GM18907 (cell line): ENCODE data around the gene SRGAP3.

Source experiments
- ATAC-seq: cut with Tn5 transposase; IDR thresholded peaks from one replicate; pipeline ENCODE4 v1.9.1; 2021; ENCODE audit warnings: mild to moderate bottlenecking, moderate library complexity; ENCODE audit not compliant: unreplicated experiment

SRGAP3 gene

DNA sequence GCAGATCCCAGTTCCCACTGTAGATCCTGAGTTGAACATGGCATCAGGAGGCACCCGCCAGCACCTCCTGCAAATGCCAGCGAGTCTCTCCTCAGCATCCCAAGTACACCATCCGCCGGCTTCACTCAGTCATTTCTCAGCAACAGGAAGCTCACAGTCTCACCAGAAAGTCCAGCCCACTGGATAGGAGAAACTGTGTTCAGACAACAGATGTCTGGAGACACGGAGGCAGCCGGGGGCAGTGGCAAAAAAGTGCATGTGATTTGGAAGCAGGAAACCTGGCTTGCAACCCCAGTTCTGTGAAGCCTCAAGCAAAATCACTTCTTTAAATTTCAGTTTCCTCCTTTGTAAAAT, 68.7 kb downstream of the SRGAP3 start:
- ATAC-seq, result peak; percentile 18

DNA sequence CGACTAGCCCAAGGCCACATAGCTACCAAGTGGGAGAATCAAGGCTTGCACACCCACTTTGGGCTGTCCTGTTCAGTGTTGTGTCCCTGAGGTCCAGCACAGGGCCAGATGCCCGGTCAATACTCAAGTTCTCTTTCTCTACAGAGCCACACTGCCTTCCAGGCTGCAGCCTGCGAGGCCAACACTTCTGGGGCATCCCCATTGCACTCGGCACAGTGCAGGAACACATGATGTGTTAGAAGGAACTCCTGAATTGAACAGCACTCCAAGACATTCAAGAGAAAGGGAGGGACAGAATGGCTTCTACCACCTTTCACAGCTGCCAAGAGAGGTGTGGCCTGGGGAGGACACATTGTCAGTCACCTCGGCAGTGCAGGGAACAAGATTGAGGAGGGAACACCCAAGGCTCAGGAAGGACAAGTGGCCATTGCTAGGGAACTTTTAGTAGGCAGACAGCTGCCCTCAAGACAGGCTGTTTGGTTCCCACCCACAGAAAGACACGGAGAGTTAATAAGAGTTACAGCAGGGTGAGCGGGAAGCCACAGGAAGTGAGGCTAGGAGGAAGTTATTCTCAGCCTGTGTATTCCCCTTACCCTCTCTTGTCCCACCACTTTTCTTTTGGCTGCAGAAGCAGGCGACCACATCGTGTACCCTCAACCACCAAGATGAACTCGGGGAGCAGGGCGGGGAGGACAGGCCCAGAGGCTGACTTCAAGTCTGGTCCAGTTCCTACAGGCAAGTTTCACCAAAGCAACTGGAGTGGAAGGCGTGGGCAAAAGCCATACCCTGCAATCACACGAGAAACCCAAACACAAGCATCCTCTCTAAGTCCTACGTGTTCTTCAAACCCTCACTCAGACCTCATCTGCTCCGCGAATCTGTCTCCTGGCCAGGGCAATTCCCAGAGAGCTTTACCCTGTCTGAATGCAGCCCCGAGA, 69.4 kb downstream of the SRGAP3 start:
- ATAC-seq, result peak; percentile 77

DNA sequence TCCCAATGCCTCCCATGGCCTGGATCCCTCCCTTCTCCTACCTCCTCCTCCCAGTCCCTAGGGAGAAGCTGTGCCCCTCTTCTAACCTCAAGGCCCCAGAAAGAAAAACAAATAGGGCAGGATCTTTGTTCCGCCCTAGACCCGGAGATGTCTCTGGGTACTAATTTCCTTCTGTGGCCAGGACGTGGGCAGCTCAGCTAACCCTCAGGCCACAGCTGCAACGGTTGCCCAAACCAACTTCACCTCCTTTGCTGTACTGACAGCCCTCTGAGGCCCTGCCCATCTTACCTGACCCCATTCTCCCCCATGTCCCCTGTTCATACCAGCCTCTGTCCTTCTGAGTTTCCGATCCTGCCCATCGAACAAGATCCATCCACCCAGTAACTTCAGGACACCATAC, 70.7 kb downstream of the SRGAP3 start:
- no peak for ATAC-seq

DNA sequence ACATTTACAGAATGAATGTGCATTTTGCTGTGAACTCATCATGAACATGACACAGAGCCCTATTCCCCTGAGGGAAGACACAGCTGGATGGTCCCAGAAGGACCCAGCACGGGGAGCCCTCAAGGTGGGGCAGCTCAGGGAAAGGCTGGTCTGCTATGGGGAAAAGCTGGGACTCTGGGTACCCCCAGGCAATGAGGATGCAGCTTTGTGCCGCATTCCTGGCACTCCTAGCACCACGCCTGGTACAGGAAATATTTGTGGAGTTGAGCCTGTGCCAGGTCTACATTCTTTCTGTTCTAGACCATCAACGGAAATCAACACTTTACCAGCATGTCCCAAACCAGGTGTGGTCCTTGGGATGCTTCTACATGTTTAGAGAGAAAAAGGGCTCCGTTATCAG, 74.0 kb downstream of the SRGAP3 start:
- ATAC-seq, result no peak

DNA sequence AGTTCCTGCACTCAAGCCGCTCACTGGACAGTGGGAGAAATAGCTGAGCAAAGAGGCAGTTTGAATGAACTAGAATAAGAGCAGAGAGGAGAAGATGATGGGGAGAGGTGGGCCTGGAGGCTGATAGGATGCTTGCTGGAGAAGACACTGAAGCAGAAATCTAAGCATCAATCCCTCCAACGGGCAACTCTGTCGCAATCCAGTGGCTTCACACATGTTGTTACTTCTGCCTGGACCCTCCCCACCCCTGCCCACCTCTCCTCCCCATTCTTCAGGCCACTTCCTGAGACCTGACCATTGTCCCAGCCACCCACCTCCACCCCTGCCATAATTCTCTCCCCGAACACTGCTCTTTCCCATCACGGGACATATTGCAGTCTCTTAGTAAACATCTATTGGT, 76.0 kb downstream of the SRGAP3 start:
- no peak for ATAC-seq

DNA sequence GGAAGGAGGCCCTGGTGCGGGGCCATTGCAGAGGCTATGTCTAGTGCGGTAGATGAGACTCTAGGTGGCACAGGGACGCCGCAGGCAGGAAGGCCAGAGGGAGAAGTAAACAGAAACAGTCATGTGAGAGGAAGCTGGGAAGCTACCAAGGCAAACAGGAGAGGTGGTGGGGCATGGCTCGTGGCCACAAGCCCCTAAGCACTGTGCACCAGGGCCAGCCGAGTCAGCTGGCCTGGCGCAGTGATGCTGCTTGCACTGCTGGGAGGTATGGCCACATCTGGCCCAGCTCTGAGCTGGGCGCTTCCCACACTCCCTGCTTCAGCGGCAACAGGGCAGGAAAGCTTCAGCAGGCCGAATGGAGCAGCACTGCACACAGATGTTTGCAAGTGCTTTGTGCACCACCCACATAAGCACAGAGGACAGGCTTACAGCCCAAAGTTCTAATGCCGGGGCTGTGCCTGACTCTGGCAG, 76.6 kb downstream of the SRGAP3 start:
- no peak for ATAC-seq

DNA sequence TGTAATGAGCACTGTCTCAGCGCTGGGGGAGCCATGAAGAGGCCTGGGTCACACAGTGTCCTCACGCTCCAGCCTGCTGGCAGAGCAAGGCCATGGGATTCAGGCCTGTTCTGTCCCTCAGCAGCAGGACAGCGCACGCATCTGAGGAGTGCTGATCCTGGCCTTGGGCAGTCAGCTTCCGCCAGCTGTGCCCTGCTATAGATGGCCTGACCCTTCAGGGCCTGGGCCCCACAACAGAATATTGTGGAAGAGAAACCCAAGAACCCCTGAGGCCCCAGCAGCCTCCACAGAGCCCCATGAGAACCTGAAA, 78.6 kb downstream of the SRGAP3 start:
- ATAC-seq, result no peak

DNA sequence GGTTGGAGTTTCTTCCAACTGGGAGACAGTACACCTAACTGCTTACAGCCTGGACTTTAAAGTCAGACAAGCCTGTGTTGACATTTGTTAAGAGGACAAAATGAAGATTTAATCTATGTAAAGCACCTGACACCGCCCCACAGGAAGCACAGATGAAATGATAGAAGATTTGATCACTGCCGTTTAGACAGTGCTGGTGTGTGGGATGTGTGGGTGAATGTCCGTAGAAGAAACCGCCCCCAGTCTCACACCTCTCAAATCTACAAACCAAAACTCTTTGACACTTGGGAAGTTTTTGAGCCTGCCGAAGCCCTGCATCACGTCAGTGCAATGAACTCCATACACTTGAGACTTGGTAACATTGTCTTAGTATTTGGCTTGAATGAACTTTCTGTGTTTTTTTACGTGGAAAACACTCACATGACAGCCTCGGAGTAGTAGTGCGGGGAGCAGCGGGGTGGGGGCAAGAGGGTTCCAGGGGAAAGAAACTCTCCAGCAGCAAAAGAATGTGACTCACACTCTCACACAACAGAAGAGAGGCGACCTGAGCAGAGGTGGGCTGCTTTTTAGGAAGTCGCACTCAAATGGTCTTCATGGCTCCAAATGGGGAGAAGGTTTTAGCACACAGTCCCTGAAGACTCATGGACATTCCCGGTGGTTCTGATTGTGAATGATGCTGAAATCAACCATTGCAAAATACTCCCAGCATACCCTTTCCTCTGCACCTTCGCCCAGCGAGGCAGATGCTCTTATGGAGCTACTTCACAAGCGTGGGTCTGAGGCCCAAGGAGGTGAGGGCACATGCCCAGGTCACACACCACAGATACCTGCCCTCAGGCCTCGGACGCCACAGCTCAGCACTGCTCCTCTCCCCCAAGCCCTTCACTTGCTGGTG, 79.2 kb downstream of the SRGAP3 start:
- no peak for ATAC-seq

DNA sequence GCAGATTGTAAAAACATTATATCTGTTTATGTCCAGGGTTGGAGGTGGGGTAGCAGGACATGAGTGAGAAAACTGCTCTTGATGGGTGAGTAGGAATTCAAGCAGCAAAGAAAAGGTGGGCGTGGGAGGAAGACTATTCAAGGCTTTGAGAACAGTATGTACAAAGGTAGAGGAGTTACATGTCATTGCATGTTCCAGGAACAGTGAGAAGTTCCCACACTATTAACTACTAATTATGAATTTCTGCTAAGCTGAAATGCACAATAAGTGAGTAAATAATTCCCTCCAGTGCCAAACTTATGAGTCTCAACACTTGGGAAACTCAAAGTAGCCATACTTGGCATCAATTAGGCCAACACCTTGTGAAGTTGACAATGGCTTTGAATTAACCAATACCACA, 80.1 kb downstream of the SRGAP3 start:
- no peak for ATAC-seq

DNA sequence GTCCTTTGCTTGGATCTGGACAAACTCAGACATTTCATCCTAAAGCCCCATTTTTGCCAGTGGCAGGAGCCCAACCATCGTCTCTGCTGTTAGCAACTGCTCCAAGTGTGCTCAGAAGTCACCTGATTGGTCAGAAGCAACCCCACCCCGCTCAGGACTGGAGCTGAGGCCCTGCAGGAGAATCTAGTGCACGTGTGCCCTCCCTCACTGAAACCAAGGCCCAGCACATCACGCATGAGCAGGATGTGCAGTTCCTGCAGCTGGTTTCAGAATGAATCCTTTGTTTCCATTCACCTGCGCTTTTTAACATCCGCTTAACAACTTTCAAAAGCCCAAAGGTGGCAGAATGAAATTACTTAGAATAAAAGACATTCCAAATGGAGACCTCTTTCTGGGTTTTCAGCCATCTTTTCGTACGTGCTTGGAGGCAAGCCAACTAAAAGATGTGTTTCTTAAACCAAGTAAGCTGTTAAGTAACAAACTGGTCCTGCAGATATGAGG, 81.2 kb downstream of the SRGAP3 start:
- peak; percentile 97 for ATAC-seq

DNA sequence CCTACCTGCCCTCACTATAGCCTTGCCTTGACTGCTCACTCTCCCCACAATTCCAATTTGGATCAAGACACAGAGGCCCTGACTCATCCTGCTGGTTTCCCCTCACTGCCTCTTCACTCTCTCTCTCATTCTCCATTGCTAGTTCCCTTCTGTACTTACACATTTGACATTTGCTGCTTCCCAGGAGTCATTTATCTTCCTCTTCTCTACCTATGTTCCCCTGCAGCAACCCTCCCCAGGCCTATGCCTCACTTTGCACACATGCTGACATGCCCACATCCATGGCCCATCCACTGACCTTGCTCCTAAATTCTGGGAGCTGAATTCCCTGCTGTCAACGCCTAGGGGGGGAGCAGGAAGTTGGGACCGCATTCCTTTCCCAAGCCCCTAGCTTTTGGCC, 82.2 kb downstream of the SRGAP3 start:
- no peak for ATAC-seq

DNA sequence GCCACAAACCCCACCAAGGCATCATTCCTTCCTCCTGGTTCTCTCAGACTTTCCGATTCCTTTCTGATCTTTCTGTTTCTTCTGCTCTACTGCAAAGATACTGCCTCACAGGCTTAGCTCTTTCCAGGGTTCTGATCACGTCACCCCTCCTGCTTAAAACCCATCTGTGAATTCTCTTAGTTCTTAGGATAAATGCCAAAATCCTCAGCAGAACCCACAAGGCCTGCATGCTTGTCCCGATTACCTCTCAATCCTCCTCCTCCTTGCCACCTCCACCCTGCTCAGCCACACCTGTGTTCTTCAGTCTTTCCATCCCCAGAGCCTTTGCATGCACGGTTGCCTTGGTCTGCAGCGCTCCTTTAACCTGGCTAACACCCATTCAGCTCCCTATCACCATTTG, 84.0 kb downstream of the SRGAP3 start:
- no peak for ATAC-seq

DNA sequence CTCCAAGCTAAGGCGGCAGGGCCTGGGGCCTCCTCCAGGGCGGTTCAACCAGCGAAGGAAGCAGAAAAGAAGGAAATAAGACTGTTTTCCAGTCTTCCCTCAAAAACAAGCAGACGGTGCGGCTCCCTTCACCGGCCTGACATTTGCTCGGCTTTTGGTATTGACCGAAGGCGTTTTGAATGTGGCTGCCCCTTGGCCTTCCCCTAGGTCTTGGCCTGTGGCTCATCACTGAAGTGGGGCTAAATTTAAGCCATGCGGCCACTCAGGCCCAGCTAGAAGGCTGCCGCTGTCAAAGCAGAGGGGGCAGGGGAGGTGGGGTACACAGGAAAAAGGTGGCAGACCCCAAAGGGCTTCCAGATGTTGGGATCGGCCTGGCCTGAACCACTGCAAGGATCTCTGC, 86.2 kb downstream of the SRGAP3 start:
- ATAC-seq, result no peak

DNA sequence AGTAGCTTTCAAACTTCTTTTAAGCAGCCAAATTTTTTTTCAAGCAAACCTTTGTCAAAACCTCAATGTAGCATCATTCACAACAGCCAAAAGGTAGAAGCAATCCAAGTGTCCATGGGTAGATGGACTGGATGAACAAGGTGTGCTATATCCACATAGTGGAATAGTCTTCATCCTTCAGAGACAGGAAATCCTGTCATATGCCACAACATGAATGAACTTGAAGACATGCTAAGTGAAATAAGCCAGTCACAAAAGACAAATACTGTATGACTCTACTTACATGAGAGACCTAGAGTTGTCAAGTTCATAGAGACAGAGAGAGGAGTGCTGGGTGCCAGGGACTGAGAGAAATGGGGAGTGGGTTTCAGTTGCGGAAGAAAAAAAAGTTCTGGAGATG, 87.6 kb downstream of the SRGAP3 start:
- ATAC-seq, result no peak

DNA sequence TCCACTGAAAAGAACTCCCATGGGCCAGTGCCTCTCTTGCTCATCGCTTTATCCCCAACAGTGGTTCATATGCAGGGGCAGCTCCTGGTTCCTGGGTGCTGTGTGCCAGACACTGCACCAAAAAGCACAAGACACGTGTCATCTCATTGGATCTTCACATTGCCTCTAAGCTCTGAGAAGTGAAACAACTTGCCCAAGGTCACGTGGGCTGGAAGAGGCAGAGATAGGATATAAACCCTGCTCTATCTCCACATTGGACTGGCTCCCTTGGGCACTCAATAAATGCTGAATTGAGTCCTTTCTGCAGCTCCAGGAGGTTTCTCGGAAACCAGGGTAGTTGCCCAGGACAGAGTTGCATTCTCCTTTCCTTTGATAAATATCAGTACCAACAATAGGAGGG, 88.1 kb downstream of the SRGAP3 start:
- ATAC-seq, result no peak

DNA sequence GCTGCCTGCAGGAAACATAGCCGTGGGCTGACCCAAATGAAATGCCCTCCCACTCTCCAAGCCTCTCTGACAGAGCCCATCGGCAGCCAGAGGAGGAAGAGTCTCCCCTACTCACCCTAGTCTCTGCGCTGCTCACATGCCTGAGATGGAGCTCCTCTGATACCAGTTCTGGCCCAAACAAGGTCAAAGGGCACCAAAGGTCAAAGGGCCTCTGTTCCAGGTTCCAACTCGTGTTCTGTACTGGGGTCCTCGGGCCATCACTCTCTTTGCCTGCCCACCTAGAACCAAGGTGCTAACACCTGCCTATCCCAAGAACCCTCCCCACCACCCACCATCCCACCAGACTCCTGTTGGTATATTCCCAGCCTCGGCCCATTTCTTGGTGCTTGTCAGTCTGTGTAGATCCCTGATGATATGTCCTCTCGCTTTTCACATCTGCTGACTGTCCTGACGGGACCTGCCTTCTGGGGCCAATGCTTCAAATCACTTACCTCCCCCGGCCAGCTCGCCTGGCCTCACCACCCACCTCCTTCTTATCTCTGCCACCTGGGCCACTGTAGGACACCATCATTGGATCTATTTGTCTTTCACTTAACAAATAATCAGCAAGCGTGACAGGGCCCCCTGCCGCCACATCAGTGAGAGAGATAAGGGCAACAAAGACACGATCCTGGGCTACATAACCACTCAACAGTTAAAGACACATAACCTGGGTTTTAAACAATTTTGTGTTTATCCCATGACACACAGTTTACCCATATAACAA, 90.4 kb downstream of the SRGAP3 start:
- ATAC-seq, result no peak

DNA sequence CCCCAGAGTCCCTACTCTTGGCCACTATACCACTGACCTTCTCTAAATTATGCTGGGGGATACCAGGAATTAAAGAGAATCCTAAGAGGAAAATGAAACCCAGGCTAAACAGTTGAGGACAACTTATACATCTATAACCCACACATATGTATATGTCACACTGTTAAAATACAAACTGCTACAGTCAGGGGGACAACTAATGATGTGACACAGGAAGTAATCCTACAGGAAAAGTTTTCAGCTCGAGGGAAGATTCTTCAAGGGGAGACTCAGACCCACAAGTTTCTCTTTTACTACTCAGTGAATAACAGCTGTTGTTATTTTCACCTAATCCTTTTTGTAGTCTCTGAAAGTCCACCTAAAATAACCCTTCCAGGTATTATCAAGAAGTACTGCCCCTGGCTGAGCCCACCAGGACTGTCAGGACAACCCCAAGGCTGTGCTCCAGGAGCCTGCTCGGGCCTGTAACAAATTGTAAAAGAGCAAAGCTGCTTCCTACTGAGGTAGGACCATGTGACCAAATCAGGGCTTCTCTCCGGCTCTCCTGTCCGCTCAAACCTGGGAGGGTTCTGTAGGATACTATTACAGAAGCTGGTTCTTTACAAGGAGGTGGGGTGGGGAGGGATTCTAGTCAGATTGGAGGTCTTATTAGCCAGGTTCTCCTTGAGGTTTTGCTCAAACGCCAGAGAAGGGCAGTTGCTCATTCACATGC, 91.6 kb downstream of the SRGAP3 start:
- no peak for ATAC-seq

DNA sequence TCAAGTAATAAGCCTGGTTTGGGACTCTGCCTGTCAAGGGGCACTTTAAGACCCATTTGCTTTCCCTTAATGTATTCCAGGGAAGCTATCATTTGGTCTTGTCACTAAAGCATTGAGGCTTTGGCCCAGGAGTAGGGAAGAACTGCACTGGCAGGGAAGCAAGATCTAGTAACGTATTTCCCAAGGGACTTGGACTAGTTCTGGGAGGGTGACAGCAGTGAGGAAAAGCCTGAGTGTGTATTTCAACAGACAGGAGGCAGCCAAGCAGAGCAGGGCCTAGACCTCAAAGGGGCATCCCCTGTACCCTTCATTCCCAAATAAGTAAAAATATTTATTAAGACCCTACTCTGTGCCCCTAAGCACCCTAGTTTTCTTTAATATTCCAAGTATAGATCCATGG, 92.8 kb downstream of the SRGAP3 start:
- no peak for ATAC-seq

DNA sequence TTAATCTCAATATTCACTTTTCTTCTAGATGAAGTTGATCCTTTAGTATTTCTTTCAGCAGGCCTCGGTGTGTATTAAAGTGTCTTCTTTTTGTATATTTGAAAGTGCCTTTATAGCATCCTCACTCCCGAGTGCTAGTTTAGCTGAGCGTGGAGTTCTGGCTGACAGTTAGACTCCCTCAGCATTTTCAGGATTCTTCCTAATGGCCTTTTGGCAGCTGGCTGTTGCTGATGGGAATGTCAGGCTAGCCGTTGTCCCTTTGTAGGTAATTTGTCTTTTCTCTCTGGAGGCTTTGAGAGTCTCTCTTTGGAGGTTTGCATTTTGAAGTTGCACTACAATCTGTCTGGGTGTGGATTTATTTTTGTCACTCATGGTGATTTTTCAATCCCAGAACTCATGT, 94.4 kb downstream of the SRGAP3 start:
- ATAC-seq, result no peak

DNA sequence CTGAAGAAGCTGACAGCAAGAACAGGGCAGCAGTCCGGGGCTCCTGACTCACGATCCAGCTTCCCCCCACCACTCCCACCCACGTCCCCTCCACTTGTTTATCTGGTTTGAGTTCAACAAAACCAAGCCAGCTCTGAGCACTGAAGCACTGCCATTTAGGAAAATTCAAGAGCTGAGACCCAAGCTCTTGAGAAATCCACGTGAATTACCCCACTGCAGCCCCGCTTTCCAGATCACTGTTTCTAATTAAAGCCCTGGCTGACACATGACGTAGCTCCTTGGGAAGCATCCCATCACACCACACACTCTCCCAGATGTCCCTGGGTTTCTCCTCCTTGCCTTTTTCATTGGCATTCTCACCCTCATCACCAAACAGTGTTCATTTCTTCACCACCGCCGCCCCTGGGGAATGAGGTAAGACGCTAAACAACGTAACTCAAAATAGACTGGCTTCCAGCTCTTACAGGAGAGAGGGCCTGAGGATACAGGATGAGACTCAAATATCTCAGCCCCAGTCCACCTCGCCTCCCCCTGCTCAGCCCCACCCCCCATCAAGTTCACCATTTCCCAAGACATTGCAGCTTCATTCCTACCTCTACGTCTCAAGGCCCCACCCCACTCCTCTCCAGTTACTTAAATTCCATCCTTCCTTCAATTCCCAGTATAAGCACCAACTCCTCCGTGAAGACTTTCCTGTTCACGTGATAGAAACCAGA, 95.4 kb downstream of the SRGAP3 start:
- ATAC-seq, result no peak
